Hematopoietic multipotent progenitor cell treated with erythropoietin and hydrocortisone succinate and interleukin-3 and kit ligand, for 17 days (in vitro differentiated cells): ENCODE measurements around the gene UCK2.

ENCODE experiments used
- DNase-seq: peaks from one replicate; pipeline ENCODE4 v3.0.0-alpha.2; 2015; ENCODE audit warnings: low spot score

The UCK2 gene

DNA sequence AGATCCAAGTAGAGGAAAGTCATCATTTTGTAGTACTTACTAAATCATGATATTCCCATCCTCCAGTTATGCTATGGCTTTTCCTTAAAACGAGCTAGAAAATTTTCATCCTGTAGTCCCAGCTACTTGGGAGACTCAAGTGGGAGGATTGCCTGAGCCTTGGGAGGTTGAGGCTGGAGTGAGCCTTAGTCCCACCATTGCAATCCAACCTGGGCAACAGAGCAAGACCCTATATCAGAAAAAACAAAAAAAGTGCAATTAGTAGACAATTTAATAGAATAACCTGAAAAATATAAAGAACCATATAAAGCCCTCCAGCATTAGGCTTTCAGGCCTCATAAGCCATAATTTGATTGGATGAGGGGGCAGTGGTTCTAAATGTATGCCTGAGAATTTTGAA is 6.8 kb downstream of the UCK2 start:
- no peak for DNase-seq

DNA sequence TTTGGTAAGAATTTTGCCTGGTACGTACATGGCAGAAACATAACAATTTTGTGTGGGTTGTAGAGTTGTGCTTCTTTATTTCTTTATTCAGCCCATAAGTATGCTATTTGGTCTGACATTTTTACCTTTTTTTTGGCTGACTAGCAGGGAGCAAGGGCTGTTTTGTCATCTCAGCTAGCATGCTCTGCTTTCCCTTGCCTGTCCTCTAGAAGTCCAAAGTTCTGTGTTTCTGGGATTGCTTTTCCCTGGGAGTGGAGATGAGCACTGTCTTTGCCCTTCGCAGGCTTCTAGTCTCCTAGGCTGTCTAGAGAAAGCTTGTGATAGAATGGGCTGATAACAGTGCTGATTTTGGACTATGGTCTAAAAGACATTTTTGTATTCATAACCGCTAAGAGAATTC is 7.5 kb downstream of the UCK2 start:
- DNase-seq: no peak

DNA sequence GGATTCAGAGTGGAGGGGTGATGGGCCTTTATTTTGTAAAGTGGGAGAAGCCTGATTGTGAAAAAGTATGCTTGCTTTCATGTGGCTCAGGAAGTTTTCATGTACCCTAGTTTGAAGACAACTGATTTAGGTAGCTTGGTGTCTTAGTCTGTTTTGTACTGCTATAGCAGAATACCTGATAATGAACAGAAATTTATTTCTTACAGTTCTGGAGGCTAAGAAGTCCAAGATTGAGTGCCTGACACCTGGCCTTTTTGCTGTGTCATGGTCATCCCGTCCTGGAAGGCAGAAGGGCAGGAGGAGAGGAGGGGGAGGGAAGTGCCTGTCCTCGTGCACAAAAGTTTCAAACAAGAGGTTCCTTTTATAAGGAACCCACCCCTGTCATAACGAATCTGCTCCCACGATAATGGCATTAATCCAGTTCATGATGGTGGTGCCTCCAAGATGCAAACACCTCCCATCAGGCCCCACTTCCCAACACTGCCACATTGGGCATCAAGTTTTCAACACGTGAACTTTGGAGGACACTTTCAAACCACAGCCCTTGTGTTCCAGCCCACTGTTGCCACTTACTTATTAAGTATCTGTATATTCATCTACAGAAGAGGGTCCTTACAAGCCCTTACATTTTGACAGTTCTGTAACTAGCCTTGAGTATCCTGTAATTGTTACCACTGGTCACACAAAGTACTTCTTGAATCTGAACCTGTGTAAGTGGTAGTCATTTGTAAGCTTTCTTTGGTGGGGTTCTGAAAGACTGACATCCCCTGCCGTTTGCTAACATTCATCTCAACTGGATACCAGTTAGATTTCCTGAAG is 9.5 kb downstream of the UCK2 start:
- DNase-seq: no peak

DNA sequence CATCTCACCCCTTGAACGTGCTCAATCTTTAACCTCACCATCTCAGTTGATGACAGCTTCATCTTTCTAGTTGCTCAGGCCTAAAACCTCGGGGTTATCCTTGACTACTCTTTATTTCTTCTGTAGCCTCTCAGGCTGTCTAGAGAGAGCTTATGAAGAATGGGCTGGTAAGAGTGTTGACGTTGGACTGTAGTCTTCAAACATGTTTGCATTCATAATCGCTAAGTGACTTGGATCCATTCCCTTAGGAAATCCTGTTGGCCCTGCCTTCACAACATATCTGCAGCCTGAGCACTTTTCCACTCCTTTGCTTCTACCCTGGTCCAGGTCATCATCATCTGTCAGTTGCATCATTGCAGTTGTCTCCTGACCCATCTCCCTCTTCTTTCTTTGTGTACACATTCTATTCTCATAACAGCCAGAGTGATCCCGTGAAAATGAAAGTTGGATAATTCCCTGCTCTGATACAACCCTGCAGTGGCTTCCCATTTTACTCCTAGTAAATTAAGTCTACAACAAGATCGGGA is 10.5 kb downstream of the UCK2 start:
- DNase-seq: no peak

DNA sequence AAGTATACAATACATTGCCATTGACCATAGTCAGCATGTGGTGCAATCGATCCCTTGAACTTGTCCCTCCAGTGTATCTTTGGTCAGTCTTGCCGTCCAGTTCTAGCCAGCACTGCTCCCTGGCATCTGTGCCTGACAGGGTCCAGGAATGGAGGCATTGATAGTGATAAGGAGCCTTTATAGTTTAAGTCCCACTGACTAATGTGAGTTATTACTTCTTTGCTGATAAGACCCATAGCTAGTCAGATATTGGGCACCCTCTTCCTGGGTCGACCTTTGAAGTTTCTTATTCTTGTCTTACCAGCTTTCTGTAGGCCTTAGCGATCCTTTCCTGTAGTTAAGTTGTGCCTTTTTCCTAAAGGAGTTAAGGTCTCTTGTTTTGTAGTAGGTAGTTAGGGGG is 13.0 kb downstream of the UCK2 start:
- no peak for DNase-seq

DNA sequence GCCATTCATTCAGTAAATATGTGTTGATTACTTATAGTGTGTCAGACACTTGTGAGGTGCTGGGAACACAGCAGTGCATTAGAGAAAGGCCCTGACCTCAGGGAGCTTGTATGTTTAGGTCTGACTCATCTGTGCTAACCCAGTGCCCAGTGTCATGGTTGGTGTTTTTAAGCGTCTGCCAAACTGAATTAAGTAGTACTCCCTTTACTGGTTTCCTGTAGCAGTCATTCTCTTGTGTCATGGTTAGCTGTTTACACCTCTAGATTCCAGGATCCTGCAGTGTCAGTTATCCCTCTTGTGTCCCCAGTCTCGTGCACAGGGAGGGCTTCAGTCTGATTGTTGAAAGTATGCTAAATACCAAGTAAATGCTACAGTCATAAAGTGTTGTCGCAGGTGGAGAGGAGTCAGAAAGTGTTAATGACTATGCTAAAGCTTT is 14.2 kb downstream of the UCK2 start:
- DNase-seq: no peak

DNA sequence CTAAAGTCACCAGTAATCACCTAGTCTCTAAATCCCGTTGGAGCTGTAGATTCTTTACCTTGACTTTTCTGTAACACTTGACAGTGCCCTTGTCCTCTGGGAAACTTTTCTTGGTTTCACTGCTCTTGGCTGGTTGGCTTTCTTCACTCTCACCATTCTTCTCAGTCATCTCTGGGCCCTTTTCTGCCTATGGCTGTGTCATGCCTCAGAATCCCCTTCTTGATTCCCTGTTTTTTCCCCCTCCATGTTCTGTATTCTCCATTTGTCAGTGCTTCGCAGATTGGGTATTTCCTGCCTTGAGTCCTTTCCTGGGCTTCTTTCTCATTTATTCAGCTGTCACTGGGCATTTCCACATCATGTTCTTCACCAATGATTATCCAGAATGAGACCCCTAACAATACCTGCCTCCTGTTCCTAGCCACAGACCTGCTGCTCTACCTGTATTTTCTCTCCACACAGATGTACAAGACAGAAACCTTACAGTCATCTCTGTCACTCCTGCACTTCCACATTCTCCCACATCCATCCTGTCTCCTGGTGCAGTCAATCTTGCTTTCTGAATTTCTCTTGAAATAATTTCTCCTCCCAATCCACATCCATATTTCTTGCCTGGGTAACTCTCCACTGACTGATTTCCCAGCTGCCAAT is 14.7 kb downstream of the UCK2 start:
- DNase-seq: no peak

DNA sequence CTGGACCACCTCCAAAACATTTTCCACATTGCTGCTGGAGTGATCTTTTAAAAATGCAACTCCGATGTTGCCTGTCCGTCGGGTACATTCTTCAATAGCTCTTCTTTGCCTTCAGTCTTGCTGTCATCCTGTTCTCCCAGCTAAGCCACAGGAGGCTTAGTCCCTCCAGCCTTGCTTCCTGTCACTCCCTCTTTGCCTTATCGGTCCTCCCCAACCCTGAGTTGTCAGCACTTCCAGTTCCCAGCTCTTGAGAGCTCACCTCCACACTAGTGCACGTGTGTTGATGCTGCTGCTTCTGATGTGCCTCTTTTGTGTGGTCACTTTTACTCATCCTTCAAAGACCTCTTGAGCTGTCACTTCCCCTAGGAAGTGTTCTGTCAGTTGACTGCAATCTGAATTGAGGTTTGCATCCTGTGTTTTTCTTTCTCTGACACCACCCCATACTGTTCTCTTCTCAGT is 15.3 kb downstream of the UCK2 start:
- DNase-seq: no peak

DNA sequence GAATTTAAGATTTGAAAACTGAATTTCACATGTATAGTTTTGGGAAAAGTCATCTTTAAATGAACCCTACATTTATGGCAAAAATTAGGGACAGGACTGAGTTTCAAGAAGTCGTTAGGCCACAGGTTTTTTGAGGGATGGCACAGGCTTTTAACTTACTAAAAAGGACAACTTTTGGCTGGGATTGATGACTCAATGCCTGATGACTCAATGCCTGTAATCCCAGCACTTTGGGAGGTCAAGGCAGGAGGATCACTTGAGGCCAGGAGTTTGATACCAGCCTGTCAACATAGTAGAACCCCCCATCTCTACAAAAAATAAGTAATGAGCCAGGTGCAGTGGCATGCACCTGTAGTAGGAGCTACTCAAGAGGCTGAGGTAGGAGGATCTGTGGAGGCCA is 15.9 kb downstream of the UCK2 start:
- no peak for DNase-seq

DNA sequence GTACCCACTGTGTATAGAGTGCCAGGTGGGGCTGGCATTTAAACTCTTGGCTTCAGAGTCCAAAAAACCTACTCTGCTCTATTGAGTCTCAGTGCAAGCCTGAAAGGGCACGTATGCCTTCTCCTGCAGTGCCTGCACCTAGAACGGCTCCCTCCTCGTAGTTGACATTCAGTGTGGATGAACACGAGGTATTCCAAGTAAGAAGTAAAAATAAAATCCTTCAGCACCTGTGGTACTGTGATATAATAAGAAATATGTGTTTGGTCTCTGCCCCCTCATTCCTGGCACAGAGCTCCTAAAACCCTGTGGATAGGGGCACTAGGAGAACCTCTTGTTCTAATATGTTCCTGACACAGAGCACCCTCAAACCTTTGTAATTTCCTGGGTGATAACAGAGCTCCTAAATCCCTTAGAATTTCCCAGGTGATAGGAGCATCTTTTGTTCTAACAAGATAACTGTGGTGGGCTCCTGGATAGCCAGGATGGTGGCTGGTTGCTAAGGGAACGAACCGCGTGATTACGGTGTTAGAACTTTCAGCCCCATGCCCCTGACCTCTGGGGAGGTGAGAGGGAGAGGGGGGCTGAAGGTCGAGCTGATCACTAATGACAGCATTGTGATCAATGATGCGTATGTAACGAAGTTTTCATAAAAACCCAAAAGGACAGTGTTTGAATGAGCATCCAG is 16.8 kb downstream of the UCK2 start:
- DNase-seq: no peak

DNA sequence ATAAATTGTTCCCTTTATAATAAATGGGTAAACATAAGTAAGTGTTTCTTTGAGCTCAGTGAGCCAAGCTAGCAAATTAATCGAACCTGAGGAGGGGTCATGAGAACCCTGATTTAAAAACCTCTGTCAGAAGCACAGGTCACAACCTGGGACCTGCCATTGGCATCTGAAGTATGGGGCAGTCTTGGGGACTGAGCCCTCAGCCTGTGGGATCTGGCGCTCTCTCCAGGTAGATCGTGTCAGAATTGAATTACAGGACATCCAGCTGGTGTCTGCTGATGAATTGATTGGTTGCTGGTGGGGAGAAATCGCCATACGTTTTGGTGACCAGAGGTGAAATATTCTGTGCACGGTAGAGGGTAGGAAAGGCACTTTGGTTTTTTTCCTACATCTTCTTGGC is 17.5 kb downstream of the UCK2 start:
- no peak for DNase-seq

DNA sequence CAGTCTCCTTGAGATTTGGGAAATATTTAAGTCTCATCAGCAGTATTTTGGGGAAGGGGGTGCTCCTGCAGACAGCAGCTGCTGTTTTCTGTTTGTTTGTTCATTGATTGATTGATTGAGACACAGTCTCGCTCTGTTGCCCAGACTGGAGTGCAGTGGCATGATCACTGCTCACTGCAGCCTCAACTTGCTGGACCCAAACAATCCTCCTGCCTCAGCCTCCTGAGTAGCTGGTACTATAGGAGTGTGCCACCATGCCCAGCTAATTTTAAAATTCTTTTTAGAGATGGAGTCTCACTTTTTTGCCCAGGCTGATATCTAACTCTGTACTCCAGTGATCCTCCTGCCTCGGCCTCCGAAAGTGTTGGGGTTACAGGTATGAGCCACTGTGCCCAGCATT is 18.2 kb downstream of the UCK2 start:
- DNase-seq: no peak

DNA sequence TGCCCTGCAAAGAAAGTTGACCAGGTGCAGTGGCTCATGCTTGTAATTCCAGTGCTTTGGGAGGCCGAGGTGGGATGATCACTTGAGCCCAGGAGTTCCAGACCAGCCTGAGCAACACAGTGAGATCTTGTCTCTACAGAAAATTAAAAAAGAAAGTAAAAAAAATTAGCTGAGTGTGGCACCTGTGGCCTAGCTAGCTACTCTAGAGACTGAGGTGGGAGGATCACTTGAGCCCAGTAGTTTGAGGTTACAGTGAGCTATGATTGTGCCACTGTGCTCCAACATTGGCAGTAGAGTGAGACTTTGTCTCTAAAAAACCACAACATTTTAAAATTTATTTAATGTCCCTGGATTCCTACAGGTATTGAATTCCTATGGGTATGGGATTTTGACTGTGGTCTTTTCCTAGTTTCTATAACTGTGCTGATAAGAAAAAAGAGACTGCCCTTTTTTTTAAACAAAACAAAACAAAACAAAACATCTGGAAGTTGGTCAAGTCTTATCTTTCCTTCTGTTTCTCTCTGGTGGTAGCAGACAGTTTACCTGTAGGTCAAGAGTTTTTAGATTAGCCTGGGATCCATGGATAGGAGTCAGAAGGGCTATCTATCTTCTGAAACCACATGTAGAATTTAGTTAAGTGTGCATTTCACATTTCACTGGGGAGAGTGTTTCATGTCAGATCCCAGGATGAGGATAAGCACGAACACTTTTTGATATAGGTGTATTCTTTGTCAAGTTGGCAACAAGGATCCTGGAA is 18.8 kb downstream of the UCK2 start:
- no peak for DNase-seq

DNA sequence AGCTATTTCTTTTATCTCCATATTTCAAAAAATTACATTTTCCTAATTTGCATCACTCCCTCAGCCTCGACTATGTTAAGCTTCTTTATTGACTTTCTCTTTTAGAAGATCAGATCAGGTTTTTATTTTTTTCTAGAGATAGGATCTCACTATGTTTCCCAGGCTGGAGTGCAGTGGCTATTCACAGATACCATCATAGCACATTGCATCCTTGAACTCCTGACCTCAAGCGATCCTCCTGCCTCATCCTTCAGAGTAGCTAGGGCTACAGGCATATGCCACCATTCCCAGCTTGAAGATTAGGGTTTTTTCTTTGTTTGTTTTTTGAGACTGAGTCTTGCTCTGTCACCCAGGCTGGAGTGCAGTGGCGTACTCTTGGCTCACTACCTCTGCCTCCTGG is 20.1 kb downstream of the UCK2 start:
- DNase-seq: no peak

DNA sequence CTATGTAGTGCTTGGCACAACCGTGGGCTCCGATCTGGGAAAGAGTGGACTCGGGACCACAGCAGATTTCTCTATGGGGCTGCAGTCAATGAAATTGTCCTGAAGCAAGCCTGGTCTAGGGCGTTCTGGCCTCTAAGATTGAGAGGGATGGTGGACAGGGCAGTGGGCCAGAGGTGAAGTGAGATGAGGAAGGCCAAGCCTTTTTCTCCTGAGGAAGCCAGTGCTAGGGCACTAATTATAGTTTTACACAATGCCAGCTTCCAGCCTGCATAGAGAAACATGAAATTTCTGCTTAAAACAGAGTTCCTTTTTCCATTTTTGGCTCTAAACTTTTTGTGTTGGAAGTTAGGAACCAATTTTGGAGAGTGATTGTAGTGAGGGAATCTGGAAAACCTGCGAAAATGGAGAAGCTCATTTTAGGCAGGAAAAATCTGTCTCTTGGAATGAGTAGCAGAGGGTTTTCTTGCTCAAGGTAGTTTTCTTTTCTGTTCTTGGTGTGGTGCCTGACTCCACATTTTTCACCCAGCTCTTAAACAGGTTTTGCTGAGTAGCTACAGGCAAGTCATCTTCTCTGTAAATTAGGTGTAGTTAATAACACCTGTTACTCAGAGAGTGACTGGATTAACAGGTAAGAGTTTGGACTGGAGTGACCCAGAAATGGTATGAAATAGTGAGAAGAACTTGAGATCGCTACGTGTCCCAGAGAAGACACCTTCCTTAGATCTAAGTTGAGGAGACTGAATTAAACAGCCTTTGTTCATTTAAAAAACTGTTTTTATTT is 22.1 kb downstream of the UCK2 start:
- no peak for DNase-seq

DNA sequence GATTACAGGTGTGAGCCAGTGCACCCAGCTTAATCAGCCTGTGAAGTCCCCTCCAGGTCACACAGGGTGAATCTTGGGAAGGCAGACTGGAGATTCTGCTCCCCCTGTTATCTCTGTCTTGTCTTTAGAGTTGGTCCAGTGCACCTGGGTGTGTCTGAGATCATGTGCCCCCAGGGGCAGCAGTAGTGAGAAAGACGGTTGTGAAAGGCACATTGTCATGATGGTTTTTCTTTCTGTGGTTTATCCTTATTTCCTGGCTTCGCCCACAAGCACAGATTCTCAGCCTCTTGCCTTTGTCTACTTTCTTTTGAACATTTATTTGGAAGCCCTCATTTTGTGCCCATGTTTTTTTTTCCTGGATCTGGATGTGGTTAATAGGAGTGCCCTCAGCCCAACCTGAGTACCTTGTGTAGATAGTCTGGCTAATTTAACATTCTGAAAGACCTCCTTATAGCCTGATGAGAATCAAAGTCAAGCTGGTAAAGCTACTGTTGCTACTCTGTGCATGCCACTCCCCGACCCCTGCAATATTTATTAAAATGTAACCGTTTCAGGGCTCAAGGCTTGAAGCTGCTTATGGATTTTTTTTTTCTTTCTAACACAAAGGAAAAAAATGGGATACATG is 23.7 kb downstream of the UCK2 start:
- no peak for DNase-seq

DNA sequence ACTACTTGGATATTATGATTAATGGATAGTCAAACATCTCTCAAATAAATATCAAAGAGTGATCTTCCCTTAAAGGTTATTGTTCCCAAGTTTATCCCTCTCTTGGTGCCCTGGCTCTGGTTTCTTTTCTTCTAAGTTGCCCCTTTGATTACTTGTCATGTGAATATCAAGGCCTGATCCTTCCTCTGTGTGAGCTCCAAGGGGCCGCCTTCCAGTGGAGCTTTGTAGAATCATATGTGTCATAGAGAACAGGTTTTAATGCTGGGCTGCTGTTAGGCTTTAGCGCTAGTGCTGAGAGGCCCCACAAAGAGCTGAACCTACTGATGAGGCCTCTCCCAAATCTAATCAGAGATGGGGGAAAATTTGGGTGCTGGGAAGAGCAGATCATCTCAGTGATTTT is 25.5 kb downstream of the UCK2 start:
- no peak for DNase-seq

DNA sequence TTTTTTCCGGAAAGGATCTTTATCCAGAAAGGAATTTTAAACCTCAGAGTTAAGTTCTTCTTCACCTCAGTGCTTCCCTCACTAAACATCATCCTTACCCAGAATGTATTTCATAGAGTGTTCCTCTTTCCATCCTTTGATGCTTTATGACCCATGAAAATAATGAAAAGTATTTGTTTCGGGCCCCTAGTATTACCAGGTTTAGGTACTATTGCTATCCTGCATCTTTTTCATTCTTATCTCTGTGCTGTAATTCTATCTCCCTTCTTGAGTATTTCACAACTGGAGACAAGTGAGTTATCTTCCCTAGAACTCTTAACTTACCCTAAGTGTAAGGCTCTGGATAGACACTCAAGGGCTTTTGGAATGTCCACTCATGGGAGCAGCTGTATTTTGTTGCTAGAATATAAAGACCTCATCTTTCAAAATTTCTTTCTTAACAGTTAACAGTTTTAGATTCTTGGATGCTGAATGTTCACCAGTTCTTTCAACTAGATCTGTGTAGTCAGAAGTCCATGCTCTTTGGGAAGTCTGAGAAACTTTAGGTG is 26.2 kb downstream of the UCK2 start:
- no peak for DNase-seq

DNA sequence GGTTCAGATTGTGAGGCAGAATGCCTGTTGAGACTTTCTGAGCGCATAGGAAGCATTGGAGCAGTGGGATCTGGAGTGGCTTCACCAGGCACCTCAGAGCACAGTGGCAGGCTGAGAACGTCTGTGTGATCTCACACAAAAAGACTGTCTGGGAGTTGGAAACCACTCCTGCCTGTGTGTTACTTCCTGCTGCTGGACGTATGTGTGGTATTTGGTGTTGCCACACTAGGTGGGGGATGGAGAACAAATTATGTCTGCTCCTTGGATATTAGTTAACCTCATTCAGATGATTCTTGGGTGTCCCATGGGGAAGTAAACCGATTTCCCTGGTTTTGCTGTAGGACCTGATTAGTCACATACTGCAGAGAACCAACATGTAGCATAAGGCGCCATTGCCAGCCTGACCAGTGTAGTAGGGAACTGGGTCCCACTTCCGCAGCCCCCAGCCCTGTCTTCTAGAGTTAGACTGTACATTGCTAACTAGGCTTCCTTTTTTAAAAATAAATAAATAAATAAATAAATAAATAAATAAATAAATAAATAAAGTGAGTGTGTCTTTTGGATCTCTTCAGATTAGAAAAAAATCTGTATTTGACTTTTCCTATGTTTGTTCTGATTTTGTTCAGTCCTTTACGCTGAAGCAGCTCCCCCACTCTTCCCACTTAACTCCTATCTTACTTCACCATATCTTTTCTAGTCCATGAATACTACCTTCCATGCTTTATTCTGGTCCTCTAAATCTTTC is 26.9 kb downstream of the UCK2 start:
- no peak for DNase-seq
